HFF-Myc (cell line): ENCODE results near the gene MAPKAPK2.

Source experiments
- DNase-seq: peaks from one replicate; pipeline ENCODE4 v3.0.0-alpha.2; 2011; ENCODE audit warnings: low read depth; ENCODE audit errors: extremely low read depth
- H3K4me3 ChIP-seq: replicated peaks from 2 replicates; pipeline ENCODE4 v1.5.1; 2011; ENCODE audit warnings: low read depth, mild to moderate bottlenecking, control low read depth, low read length
- TF ChIP-seq, protein P1 (sequence below): IDR thresholded peaks from 2 replicates; pipeline ENCODE4 v1.5.1; 2012; ENCODE audit warnings: mild to moderate bottlenecking, low read depth, low read length, control low read depth; ENCODE audit errors: missing control alignments

MAPKAPK2 gene

DNA sequence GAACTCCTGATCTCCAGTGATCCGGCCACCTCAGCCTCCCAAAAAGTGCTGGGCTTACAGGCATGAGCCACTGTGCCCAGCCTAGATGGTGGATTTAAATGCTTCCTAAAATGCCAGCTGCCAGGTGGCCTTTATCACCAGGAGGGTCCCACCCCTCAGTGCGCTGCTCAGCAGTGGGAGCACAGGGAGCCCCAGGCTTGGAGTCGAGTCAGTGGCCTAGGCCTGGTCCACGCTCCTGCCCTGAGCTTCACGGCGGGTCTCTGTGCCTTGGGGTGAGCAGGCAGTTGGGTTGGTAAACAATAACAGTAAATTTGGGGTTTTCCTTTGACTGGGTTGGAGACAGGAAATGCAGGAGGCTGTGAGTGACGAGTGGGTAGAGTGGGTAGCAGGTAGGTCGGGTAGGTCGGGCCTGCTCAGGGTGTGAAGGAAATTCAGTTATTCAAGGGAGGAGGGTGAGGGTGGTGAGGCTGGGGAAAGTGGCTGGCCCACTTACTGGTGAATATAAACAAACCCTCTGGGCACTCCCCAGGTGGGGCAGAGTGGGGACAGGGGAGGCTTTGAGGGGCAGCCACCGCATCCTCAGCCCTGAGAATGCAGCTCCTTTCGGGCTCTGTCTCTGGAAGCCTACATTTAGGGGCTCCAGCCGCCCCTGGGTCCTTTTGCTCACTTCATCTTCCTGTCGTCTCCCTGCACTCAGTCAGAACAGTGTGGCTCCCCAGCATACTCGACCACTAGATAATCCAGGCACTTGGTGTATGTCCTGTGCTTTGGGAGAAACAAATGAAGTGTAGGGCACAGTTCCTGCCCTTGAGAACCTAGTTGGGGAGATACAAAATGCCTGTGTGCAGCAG is 52.4 kb downstream of the MAPKAPK2 start:
- TF ChIP-seq, protein P1, sequence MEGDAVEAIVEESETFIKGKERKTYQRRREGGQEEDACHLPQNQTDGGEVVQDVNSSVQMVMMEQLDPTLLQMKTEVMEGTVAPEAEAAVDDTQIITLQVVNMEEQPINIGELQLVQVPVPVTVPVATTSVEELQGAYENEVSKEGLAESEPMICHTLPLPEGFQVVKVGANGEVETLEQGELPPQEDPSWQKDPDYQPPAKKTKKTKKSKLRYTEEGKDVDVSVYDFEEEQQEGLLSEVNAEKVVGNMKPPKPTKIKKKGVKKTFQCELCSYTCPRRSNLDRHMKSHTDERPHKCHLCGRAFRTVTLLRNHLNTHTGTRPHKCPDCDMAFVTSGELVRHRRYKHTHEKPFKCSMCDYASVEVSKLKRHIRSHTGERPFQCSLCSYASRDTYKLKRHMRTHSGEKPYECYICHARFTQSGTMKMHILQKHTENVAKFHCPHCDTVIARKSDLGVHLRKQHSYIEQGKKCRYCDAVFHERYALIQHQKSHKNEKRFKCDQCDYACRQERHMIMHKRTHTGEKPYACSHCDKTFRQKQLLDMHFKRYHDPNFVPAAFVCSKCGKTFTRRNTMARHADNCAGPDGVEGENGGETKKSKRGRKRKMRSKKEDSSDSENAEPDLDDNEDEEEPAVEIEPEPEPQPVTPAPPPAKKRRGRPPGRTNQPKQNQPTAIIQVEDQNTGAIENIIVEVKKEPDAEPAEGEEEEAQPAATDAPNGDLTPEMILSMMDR = no peak
- H3K4me3 ChIP-seq = no peak overlapping the region
- no peak for DNase-seq

DNA sequence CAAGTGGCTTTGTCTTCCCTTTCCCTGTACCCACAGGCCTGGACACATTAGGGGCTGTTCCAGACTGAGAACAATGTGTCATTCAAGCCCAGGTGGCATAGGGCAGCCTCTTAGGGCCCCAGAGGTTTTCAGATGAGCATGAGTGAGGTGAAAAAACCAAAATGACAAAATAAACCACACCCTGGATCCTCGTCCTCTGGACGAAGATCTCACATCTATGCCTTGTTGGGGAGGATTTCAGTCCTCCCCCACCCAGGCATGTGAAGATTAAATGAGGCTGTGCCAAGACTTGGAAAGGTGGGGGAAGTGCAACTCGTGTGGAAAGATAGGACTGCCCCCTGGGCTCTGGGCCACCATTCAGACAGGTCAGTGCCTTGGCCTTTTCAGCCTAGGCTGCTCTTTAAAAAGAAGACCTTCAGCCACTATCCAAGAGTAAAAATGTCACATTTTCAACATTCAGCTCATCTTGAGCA is 53.1 kb downstream of the MAPKAPK2 start:
- DNase-seq = no peak
- TF ChIP-seq, protein P1 = no peak
- H3K4me3 ChIP-seq = no peak overlapping the region

DNA sequence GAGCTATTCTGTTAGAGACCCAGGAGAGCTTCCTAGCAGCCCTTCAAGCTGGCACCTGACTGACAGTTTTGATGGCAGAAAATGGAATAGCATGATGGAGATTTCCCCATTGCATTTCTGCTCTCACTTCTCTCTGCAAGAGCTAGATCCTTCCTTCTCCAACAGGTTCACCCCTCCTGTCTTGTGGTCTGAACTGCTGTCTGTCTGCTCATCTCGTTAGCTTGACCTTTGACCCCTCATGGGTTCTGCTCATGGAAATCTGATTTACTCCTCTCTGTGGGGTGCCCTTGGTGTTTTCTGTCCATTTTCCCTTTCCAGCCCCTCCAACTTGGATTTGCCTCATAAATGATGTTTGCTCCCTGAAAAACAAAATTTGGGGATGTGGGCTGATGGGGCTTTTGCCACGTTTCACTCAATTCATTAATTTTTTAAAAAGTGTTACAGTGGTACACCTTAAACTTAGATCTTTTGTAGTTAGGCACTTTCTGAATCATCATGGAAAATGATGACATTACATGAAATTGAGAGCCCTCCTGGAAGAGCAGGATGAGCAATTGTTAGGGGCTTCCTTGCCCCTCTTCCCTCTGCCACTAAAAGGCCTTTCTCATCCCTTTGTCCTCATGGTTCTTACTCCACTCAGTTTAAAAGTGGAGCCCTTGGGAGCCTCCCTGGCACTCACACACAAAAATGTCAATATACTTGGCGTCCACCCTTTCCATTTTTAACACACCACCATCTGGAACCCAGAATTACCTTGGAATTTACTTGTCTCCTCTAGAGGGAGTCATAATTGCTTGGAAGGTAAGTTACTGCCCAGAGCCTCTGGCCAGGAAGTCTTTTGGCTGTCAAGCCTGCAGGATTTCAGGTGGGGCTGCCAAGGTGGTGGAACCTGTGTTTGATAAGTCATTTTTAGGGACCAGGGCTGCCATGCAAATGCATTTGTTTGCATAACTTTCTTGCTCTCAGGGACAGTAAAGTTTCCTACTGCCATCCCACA is 54.0 kb downstream of the MAPKAPK2 start:
- H3K4me3 ChIP-seq = no peak overlapping the region
- DNase-seq = no peak
- TF ChIP-seq, protein P1 = peak; percentile 49

DNA sequence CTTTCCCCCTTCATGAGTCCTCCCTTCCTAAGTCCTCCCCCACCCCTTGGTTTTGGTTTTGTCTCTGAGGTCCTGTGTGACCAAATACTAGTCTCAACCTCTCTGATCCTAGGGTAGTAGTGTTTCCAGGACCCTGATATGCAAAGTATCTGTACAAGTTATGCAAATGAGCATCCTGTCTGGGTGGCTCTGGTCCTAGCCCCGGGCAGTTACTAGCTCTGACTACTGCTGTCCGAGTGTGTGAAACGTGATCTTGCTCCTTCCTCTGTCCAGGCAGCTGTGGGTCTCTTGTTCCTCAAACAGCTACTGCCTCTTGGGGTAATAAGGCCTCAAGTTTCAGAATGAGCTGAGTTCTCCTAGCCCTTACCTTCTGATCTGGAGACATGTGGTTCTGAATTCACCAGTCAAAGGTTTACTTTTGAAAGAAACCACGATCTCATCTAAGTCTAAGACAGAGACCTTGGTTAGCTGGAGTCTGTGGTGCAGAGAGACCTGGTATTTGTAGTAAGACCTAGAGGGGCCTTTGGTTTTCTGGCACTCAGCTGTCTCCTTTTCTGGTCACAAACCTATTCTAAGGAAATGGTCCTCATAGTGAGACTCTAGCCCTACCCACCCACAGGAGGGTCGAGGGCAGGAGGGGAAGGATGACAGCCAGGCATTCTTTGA is 54.8 kb downstream of the MAPKAPK2 start:
- DNase-seq = no peak
- TF ChIP-seq, protein P1 = no peak

DNA sequence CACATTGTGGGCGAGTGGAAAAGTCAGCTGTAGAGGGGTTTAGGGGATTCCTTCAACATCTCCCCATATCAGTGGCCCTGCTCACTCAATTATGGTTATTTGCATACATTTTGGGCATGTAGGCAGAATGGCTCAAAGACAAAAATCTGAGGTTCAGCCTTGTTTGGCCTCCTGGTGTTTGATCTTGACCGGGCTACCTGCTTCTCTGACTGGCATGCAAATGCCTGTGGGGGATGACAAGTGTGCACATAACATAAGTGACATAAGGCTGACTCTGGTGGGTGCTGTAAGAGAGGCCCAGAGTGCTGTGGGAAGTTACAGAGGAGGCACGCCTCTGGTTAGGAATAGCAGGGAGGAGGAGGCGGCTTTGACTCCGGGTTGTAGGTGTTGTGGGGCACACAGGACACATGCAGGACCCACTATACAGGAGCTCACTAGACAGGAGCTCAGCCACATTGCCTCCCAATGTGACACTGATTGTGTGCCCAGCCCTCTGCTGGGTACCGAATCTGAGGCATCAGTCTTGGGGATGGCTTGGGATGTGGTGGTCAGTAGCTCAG is 56.5 kb downstream of the MAPKAPK2 start:
- no peak for DNase-seq
- H3K4me3 ChIP-seq = no peak overlapping the region
- TF ChIP-seq, protein P1 = no peak

More for the DNA sequence above, 54.8 kb downstream of the MAPKAPK2 start:
- no peak overlapping the region for H3K4me3 ChIP-seq
